Measurements from ENCODE around the gene TRIM74.
A peak's percentile ranks its signal among the peaks of the same experiment; 100 is the strongest.
"Not testable (repeated sequence)": the region's sequence is repeated elsewhere in the genome, so short reads cannot be mapped to it uniquely, and the experiment has no call there.

TRIM74 gene

DNA sequence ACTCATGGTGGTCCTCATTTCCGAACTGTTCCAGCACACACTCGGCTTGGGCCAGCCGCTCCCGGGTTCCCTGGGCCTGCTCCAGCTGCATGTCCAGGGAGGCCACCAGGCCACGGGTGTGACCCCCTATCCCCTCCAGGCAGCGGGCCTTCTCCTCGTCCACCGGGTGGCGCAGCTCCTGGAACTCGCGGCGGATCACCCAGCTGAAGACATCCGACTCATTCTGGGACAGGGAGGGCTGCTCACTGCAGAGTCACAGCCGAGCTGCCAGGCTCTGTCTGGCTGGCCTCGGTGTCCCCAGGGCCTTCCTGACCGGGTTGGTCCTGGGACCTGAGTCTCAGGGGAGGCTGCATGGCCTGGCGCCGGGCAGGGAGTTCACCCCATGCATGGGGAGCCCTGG lies 9.2 kb downstream of the TRIM74 start:
- H3K4me3 ChIP-seq (ENCODE audit: low read depth, low read length), result not testable (repeated sequence)

GRCh38 chr7:72954563-72955198 lies 14.6 kb downstream of the TRIM74 start:
- H3K4me3 ChIP-seq (ENCODE audit: low read depth, low read length), result not testable (repeated sequence)

DNA sequence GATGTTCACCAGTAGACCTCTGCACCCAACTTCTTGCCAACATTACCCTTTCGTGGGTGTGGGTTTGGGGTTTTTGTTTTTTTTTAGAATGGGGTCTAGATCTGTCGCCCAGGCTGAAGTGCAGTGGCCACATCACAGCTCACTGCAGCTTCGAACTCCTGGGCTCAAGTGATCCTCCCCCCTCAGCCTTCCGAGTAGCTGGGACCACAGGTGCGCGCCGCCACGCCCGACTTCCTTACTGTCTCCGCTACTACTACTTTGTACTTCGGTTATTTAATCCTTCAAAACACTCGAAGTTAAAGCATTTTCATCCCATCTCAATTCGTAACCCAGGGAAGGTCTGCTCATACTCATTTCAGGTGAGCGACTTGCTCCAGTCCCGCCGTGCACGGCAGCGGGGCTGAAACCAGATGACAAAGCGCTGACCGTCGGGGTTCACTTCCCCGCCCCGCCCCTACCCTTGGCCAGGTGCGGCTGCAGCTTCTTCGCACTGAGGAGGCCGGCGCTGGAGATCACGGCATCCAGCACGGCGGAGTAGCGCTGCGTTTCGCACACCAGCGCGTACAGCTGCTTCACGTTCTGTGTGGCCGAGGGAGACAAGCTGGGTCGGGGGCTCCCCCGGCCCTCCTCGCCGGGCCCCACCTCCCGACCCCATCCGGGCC lies 15.2 kb downstream of the TRIM74 start:
- H3K4me3 ChIP-seq (ENCODE audit: low read depth, low read length), result peak overlapping the region; percentile 29

DNA sequence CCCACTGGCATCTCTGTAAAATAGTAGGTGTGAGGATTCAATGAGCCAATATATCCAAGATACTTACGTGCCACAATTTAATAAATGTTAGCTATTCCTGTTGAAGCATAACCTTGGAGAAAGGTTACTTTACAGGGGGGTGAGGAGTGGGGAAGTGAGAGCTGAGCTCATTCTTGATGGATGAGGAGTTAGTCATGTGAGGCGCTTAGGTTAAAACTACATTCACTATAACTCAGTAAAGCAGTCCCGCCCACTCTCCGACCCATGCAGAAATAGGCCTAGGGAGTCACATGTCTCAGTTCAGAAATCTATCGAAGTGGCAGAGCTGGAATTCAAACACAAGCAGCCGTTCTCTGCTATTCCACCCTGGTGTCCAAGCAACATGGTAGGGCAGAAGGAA lies 18.8 kb downstream of the TRIM74 start:
- H3K4me3 ChIP-seq (ENCODE audit: low read depth, low read length), result not testable (repeated sequence)

- H3K4me3 ChIP-seq (ENCODE audit: low read depth, low read length), result not testable (repeated sequence)
These were observed 19.6 kb downstream of the TRIM74 start for GRCh38 chr7:72949686-72950085.

DNA sequence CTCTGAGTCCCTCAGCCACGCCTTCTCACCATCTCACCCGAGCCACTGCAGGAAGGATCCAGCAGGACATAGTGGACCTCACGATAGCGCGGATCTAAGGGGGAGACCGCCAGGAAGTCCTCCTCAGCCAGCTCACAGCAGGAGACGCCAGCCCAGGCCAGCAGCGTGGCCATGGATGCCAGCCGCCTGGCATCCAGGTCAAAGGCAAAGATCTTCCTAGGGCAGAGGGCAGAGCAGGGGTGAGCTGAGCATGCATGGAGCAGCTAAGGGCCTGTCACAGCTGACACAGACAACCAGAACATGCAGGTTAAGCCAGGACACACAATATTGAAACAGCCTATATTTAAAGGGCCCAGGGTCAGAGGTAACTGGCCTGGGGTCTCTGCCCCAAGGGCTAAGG lies 20.0 kb downstream of the TRIM74 start:
- not testable (repeated sequence) for H3K4me3 ChIP-seq (ENCODE audit: low read depth, low read length)

DNA sequence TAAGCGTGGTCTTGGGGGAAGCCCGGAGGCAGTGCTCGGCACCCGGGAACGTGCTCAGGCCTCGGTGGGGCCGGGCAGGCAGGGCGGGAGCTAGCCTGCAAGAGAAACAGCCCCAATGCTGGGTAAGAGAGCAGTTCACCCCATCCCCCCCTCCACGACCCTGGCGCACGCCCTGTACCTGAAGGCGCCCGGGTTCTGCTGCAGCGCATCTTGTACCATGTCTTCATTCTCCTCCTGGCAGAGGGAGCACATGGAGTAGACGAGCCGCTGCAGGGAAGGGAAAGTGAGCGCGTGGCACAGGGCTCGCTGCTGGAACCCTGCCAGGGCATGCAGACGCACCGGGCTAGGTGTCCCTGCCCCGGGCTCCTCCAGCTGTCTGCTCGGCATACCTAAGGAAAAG lies 20.6 kb downstream of the TRIM74 start:
- not testable (repeated sequence) for H3K4me3 ChIP-seq (ENCODE audit: low read depth, low read length)

DNA sequence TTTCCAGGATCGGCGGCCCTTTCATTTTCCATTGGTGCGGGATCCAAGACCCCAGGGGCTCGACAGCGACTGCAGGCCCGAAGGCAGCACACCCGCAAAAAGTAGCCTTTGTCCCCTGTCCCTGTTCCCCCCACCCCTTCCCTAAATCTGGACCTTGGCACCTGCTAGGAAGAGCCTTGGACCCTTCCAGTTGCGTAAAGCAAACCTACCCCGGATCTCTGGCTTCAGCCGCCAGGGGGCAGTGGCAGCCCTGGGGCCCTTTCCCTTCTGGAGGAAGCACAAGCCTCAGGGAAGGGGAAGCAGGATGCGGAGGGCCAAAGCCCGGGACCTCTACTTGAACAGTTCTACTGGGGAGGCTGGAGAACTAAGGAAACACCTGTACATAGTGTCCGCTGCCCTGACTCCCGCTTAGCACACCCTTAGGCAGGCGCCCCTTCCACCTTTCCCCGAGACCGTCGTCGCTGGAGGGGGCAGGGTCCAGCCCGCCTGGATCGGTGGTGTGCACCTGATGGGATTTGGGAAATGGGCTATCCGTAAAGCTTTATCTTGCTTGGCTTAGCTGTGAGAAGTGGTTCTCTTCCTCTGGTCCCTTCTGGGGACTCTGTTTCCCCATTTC lies 23.0 kb downstream of the TRIM74 start:
- H3K4me3 ChIP-seq (ENCODE audit: low read depth, low read length), result not testable (repeated sequence)

DNA sequence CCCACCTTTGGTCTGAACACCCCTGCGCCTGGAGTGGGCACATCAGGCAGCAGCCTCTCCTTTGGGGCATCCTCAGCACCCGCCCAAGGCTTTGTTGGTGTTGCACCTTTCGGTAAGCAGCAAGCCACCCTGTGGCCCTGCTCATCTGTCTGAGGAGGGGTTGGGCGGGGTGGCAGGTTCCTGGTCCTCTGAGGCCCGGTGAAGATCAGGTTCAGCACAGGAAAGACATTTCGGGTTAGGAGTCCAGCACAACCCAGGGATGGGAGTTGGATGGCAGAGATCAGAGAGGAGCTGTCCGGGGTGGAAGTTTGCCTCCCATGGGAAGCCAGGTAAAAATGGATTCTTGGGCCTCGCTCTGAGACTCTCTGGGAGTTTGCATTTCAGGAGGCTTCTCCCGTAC lies 23.7 kb downstream of the TRIM74 start:
- H3K4me3 ChIP-seq (ENCODE audit: low read depth, low read length), result not testable (repeated sequence)

- not testable (repeated sequence) for H3K4me3 ChIP-seq (ENCODE audit: low read depth, low read length)
These were observed 24.3 kb downstream of the TRIM74 start for GRCh38 chr7:72944937-72945336.

DNA sequence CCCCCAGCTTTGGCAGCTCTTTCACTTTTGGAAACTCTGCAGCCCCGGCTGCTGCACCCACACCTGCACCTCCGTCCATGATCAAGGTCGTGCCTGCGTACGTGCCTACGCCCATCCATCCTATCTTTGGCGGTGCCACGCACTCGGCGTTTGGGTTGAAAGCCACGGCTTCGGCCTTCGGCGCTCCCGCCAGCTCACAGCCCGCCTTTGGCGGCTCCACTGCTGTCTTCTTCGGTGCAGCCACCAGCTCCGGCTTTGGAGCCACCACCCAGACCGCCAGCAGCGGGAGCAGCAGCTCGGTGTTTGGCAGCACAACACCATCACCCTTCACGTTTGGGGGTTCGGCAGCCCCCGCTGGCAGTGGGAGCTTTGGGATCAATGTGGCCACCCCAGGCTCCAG lies 26.3 kb downstream of the TRIM74 start:
- H3K4me3 ChIP-seq (ENCODE audit: low read depth, low read length), result not testable (repeated sequence)

DNA sequence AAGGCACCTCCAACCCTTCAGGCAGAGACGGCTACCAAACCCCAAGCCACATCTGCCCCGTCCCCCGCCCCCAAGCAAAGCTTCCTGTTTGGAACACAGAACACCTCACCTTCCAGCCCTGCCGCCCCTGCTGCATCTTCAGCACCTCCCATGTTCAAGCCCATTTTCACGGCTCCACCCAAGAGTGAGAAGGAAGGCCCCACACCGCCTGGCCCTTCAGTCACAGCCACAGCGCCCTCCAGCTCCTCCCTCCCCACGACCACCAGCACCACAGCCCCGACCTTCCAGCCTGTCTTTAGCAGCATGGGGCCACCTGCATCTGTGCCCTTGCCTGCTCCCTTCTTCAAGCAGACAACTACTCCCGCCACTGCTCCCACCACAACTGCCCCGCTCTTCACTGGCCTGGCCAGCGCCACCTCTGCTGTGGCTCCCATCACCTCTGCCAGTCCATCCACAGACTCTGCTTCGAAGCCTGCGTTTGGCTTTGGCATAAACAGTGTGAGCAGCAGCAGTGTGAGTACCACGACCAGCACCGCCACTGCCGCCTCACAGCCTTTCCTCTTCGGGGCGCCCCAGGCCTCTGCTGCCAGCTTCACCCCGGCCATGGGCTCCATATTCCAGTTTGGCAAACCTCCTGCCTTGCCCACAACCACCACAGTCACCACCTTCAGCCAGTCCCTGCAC lies 27.1 kb downstream of the TRIM74 start:
- not testable (repeated sequence) for H3K4me3 ChIP-seq (ENCODE audit: low read depth, low read length)

DNA sequence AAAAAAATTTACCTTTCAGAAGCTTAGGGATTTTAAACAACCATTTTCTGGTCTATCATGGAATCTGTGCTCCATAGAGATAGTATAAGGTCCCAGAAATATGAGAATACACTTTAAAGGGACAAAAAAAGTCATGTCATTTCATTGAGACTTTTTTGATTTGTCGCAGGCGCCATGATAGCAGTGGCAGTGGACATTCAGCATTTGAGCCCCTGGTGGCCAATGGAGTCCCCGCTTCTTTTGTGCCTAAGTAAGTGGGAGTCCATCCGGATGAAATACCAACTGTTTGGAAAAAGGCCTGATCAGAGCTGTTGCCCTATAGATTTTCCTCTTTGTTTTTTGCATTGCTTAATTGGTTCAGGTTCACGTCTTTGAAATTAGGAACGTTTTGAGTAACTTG lies 41.0 kb downstream of the TRIM74 start:
- H3K4me3 ChIP-seq (ENCODE audit: low read depth, low read length), result not testable (repeated sequence)

DNA sequence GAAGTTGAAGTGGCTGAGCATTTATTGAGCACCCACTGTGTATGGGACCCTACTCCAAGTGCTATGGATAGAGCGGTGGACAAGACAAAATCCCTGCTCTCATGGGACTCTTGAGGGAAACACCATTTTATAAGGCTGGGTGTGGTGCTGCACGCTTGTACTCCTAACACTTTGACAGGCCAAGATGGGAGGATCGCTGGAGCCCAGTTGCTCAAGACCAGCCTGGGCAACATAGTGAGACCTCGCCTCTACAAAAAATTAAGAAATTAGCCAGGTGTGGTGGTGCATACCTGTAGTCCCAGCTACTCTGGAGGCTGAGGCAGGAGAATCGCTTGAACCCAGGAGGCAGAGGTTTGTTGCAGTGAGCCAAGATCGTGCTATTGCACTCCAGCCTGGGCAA lies 41.5 kb downstream of the TRIM74 start:
- H3K4me3 ChIP-seq (ENCODE audit: low read depth, low read length), result not testable (repeated sequence)

- TF ChIP-seq, protein P1, sequence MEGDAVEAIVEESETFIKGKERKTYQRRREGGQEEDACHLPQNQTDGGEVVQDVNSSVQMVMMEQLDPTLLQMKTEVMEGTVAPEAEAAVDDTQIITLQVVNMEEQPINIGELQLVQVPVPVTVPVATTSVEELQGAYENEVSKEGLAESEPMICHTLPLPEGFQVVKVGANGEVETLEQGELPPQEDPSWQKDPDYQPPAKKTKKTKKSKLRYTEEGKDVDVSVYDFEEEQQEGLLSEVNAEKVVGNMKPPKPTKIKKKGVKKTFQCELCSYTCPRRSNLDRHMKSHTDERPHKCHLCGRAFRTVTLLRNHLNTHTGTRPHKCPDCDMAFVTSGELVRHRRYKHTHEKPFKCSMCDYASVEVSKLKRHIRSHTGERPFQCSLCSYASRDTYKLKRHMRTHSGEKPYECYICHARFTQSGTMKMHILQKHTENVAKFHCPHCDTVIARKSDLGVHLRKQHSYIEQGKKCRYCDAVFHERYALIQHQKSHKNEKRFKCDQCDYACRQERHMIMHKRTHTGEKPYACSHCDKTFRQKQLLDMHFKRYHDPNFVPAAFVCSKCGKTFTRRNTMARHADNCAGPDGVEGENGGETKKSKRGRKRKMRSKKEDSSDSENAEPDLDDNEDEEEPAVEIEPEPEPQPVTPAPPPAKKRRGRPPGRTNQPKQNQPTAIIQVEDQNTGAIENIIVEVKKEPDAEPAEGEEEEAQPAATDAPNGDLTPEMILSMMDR (IDR thresholded peaks at IDR 0.05; ENCODE audit: borderline replicate concordance, insufficient read depth, low read depth, low read length), result no peak
- H3K4me3 ChIP-seq (ENCODE audit: low read depth, low read length), result peak overlapping the region; percentile 46
These were observed 43.6 kb downstream of the TRIM74 start for GRCh38 chr7:72925546-72926120.
